ENCODE results near the gene SPON2. TPM values are rescaled to one million over a fixed set of nuclear protein-coding genes. Genes with fewer than 3 reads are reported as not detected.

SPON2 gene
- total RNA-seq, 2 experiments from 2014 or later: 12.8 to 15.7 TPM

- H3K36me3 ChIP-seq (ENCODE audit: insufficient read depth, low read length): peaks cover 18% of the 10 kb centered on the region
- ChIA-PET CTCF (no interaction called here), POLR2A (interaction anchor here (1.3 kb wide), 1 partner anchor 8 kb away, joined by 3 read pairs; no protein-coding TSS in a partner anchor)
- no peaks in the 10 kb centered on the region for H3K27me3 ChIP-seq (ENCODE audit: control insufficient read depth in 1 of 2, insufficient read depth in 2 of 2, low read length in 2 of 2)
- Mint-ChIP-seq H3K27me3 (no peaks in the 10 kb centered on the region), H3K4me1 (ENCODE audit: low read depth) (peaks cover 16% of the 10 kb centered on the region), H3K4me3 (no peak overlapping the region), H3K36me3 (ENCODE audit: low read depth) (peaks cover 3% of the 10 kb centered on the region), H3K9me3 (no peaks in the 10 kb centered on the region), H3K27ac (no peak overlapping the region)
- DNase-seq: peak in 3 of 14 experiments; percentile 3 to 33 (median 18)
- H3K27ac ChIP-seq (ENCODE audit: low read depth in 1 of 2, low read length in 2 of 2): no peak overlapping the region
- no peak overlapping the region for H3K4me3 ChIP-seq (ENCODE audit: low read length)
- TF ChIP-seq CTCF (IDR thresholded peaks at IDR 0.05): no peak
- H3K4me1 ChIP-seq (ENCODE audit: insufficient read depth, low read length): peaks cover 54% of the 10 kb centered on the region
- no peak for ATAC-seq (ENCODE audit: poor library complexity)
- peaks cover 0 to 3% of the 10 kb centered on the region in 2 experiments for H3K9me3 ChIP-seq (ENCODE audit: control insufficient read depth in 1 of 2, insufficient read depth in 1 of 2, low read length in 2 of 2)
- intact Hi-C loops (cut with DNase I, micrococcal nuclease): no loop called here
These were observed 34.1 kb upstream of the SPON2 start for GRCh38 chr4:1206299-1207156.

- Histone ChIP-seq H3K4me1 (ENCODE audit: insufficient read depth, low read length) (peaks cover 62% of the 10 kb centered on the region), H3K27ac (ENCODE audit: low read depth in 1 of 2, low read length in 2 of 2) (no peak overlapping the region), H3K9me3 (ENCODE audit: control insufficient read depth in 1 of 2, insufficient read depth in 1 of 2, low read length in 2 of 2) (no peaks in the 10 kb centered on the region), H3K4me3 (ENCODE audit: low read length) (no peak overlapping the region), H3K27me3 (ENCODE audit: control insufficient read depth in 1 of 2, insufficient read depth in 2 of 2, low read length in 2 of 2) (no peaks in the 10 kb centered on the region), H3K36me3 (ENCODE audit: insufficient read depth, low read length) (peaks cover 10% of the 10 kb centered on the region)
- intact Hi-C loops (cut with DNase I, micrococcal nuclease): no loop called here
- no peak for ATAC-seq (ENCODE audit: poor library complexity)
- no peak for TF ChIP-seq CTCF (IDR thresholded peaks at IDR 0.05)
- CTCF ChIA-PET: no interaction called here
- no peak overlapping the region for H3K4me3 Mint-ChIP-seq
- H3K9me3 Mint-ChIP-seq: no peaks in the 10 kb centered on the region
- POLR2A ChIA-PET: interaction anchor here (1.3 kb wide), 1 partner anchor 9 kb away, joined by 3 read pairs; no protein-coding TSS in a partner anchor
- no peak overlapping the region for H3K27ac Mint-ChIP-seq
- DNase-seq: peak in 3 of 14 experiments; percentile 4 to 27 (median 9)
- H3K4me1 Mint-ChIP-seq (ENCODE audit: low read depth): peaks cover 21% of the 10 kb centered on the region
- no peaks in the 10 kb centered on the region for H3K36me3 Mint-ChIP-seq (ENCODE audit: low read depth)
- H3K27me3 Mint-ChIP-seq: no peaks in the 10 kb centered on the region
These were observed 33.4 kb upstream of the SPON2 start for GRCh38 chr4:1205586-1206298.

GRCh38 chr4:1204828-1205585, 32.6 kb upstream of the SPON2 start:
- H3K9me3 Mint-ChIP-seq: no peaks in the 10 kb centered on the region
- H3K4me3 Mint-ChIP-seq: no peak overlapping the region
- ChIA-PET CTCF (no interaction called here), POLR2A (interaction anchor here (1.3 kb wide), 1 partner anchor 10 kb away, joined by 3 read pairs; no protein-coding TSS in a partner anchor)
- Histone ChIP-seq H3K27ac (ENCODE audit: low read depth in 1 of 2, low read length in 2 of 2) (no peak overlapping the region), H3K4me3 (ENCODE audit: low read length) (no peak overlapping the region), H3K9me3 (ENCODE audit: control insufficient read depth in 1 of 2, insufficient read depth in 1 of 2, low read length in 2 of 2) (no peaks in the 10 kb centered on the region), H3K36me3 (ENCODE audit: insufficient read depth, low read length) (peaks cover 4% of the 10 kb centered on the region), H3K27me3 (ENCODE audit: control insufficient read depth in 1 of 2, insufficient read depth in 2 of 2, low read length in 2 of 2) (no peaks in the 10 kb centered on the region), H3K4me1 (ENCODE audit: insufficient read depth, low read length) (peaks cover 69% of the 10 kb centered on the region)
- peaks cover 21% of the 10 kb centered on the region for H3K4me1 Mint-ChIP-seq (ENCODE audit: low read depth)
- no peaks in the 10 kb centered on the region for H3K27me3 Mint-ChIP-seq
- H3K36me3 Mint-ChIP-seq (ENCODE audit: low read depth): no peaks in the 10 kb centered on the region
- intact Hi-C loops (cut with DNase I, micrococcal nuclease): loop anchor here in 1 of 2 experiments (5.0 kb wide), 1 partner anchor 42 kb away; the partner anchor contains the start of gene CTBP1
- peak overlapping the region; percentile 97 for H3K27ac Mint-ChIP-seq
- TF ChIP-seq CTCF (IDR thresholded peaks at IDR 0.05): no peak
- ATAC-seq (ENCODE audit: poor library complexity) (no peak), DNase-seq (peak in 3 of 14 experiments; percentile 3 to 26 (median 16))

Measured in CD4-positive, alpha-beta T cell (primary cell).